Esophagus muscularis mucosa (tissue), 4 donors: ENCODE results near the gene ZNG1A. TPM values are rescaled to one million over a fixed set of nuclear protein-coding genes. Genes with fewer than 3 reads are reported as not detected.
"Not testable (repeated sequence)": the region's sequence is repeated elsewhere in the genome, so short reads cannot be mapped to it uniquely, and the experiment has no call there.

Experiments used
- DNase-seq: peaks from one replicate; pipeline ENCODE4 v3.0.0-alpha.2; 2017; ENCODE audit errors: extremely low spot score
- H3K27ac ChIP-seq, 4 donors: fragments of 200-600 bp; sonication (generic); replicated peaks in 1 of 4; 1 replicate in 3 of 4; 2 replicates in 1 of 4; pipeline ENCODE4 v1.5.1; 2016 to 2019; ENCODE audit warnings: mild to moderate bottlenecking in 1 of 4
- H3K27me3 ChIP-seq, 4 donors: fragments of 200-600 bp; sonication (generic); one replicate each; pipeline versions ENCODE4 v1.5.1 to v1.6.0; 2016 to 2019
- H3K36me3 ChIP-seq, 4 donors: fragments of 200-600 bp; sonication (generic); one replicate each; pipeline ENCODE4 v1.5.1; 2016 to 2019
- H3K4me1 ChIP-seq, 4 donors: fragments of 200-600 bp; sonication (generic); one replicate each; pipeline ENCODE4 v1.5.1; 2016 to 2019
- H3K4me3 ChIP-seq, 4 donors: fragments of 200-600 bp; sonication (generic); 1 replicate in 2 of 4; 2 replicates in 2 of 4; pipeline ENCODE4 v1.5.1; 2016 to 2019; ENCODE audit warnings: mild to moderate bottlenecking in 4 of 4, moderate library complexity in 1 of 4
- H3K9me3 ChIP-seq, 4 donors: fragments of 200-600 bp; sonication (generic); 1 replicate in 3 of 4; 2 replicates in 1 of 4; pipeline ENCODE4 v1.5.1; 2016 to 2019
- CTCF ChIP-seq, 3 experiments: fragments of 200-600 bp in 2 of 3; fragments of 450-650 bp in 1 of 3; sonication (generic) in 2 of 3; IDR thresholded peaks; one replicate each; pipeline ENCODE4 v1.5.1; 2017 to 2019; ENCODE audit warnings: antibody characterized with exemption in 3 of 3, mild to moderate bottlenecking in 2 of 3, moderate library complexity in 1 of 3
- EP300 ChIP-seq: sonication (generic); formaldehyde crosslinking; IDR thresholded peaks from one replicate; pipeline ENCODE4 v1.6.1; 2017; ENCODE audit warnings: antibody characterized with exemption
- POLR2A ChIP-seq: fragments of 450-650 bp; IDR thresholded peaks from one replicate; pipeline ENCODE4 v1.6.1; 2017; ENCODE audit warnings: antibody characterized with exemption, moderate library complexity, mild to moderate bottlenecking, low read depth
- POLR2AphosphoS5 ChIP-seq, 2 donors: sonication (generic); formaldehyde crosslinking; IDR thresholded peaks; one replicate each; pipeline ENCODE4 v1.6.1; 2017; ENCODE audit warnings: antibody characterized with exemption in 2 of 2
- WGBS: methylation state at CpG from one replicate; pipeline ENCODE4 v1.1.5; 2018; 5-methylcytosine and 5-hydroxymethylcytosine counted together
- intact Hi-C: fragments of 100-400 bp; cut with DNase I; formaldehyde crosslinking; loops from one replicate; pipeline ENCODE4 v1.15.1; 2023
- total RNA-seq, 4 donors: library from RNA; depleted of rRNA; stranded (reverse); fragments of >200 nt; gene quantifications; one replicate each; pipeline versions ENCODE4 v1.1.0 to v1.2.1, GENCODE V29; 2016

The ZNG1A gene
- total RNA-seq = 10 to 100 TPM; 26.4 to 50.7 (median 34.1) TPM

GRCh38 chr9:178970-179383 is at the start of gene ZNG1A:
Gene ZNG1A, minus strand, starts transcription at chr9:179056. Its CDS starts 87 bp downstream, at chr9:178969.
- peaks cover 0 to 11% (median 2%) of the 10 kb centered on the region in 4 donors for H3K4me1 ChIP-seq
- H3K9me3 ChIP-seq, H3K36me3 ChIP-seq, intact Hi-C loops, H3K27me3 ChIP-seq, DNase-seq: not testable (repeated sequence)
- 0% methylated on average over 1 of the region's 32 CpGs for WGBS
- H3K27ac ChIP-seq = peak within 1 kb of the TSS; percentile 48 to 87 (median 80)
- H3K4me3 ChIP-seq = peak within 1 kb of the TSS; percentile 50 to 64 (median 54)

- no peak for TF ChIP-seq POLR2A
- TF ChIP-seq POLR2AphosphoS5 (IDR thresholded peaks at IDR 0.05) = no peak
- no peak for TF ChIP-seq CTCF (IDR thresholded peaks at IDR 0.05)
- no peak for TF ChIP-seq EP300
- Histone ChIP-seq H3K4me1 (peaks cover 0 to 32% (median 30%) of the 10 kb centered on the region in 4 donors), H3K36me3 (no peaks in the 10 kb centered on the region), H3K27ac (no peak overlapping the region), H3K4me3 (no peak overlapping the region), H3K9me3 (no peaks in the 10 kb centered on the region), H3K27me3 (no peaks in the 10 kb centered on the region)
- 76% methylated on average over 3 of the region's 3 CpGs for WGBS
- intact Hi-C loops = no loop called here
- DNase-seq = no peak
Observed at GRCh38 chr9:227860-228259, 49.0 kb upstream of the ZNG1A start.

GRCh38 chr9:224582-225520 is 46.0 kb upstream of the ZNG1A start:
- WGBS = 48% methylated on average over 3 of the region's 3 CpGs
- Histone ChIP-seq H3K4me1 (peaks cover 0 to 62% (median 60%) of the 10 kb centered on the region in 4 donors), H3K36me3 (no peaks in the 10 kb centered on the region), H3K9me3 (no peaks in the 10 kb centered on the region), H3K27ac (peak overlapping the region; percentile 2 to 63 (median 48)), H3K4me3 (no peak overlapping the region), H3K27me3 (no peaks in the 10 kb centered on the region)
- no peak for DNase-seq
- TF ChIP-seq POLR2A (no peak), POLR2AphosphoS5 (IDR thresholded peaks at IDR 0.05) (peak in 1 of 2 donors; percentile 21)
- intact Hi-C loops = no loop called here

- WGBS = 67% methylated on average over 5 of the region's 5 CpGs
- Histone ChIP-seq H3K27me3 (no peaks in the 10 kb centered on the region), H3K9me3 (no peaks in the 10 kb centered on the region), H3K4me3 (no peak overlapping the region), H3K27ac (peak overlapping the region in 3 of 4 donors; percentile 37 to 63 (median 59)), H3K4me1 (peaks cover 0 to 71% (median 68%) of the 10 kb centered on the region in 4 donors), H3K36me3 (no peaks in the 10 kb centered on the region)
- DNase-seq = no peak
- intact Hi-C loops = no loop called here
- TF ChIP-seq EP300 (no peak), CTCF (IDR thresholded peaks at IDR 0.05) (no peak), POLR2A (no peak), POLR2AphosphoS5 (IDR thresholded peaks at IDR 0.05) (no peak)
Observed at GRCh38 chr9:224026-224425, 45.2 kb upstream of the ZNG1A start.

GRCh38 chr9:223152-223551 is 44.3 kb upstream of the ZNG1A start:
- Histone ChIP-seq H3K36me3 (no peaks in the 10 kb centered on the region), H3K4me1 (peaks cover 0 to 79% (median 76%) of the 10 kb centered on the region in 4 donors), H3K9me3 (no peaks in the 10 kb centered on the region), H3K4me3 (no peak overlapping the region), H3K27ac (peak overlapping the region; percentile 24 to 91 (median 90)), H3K27me3 (no peaks in the 10 kb centered on the region)
- DNase-seq = no peak
- TF ChIP-seq CTCF (IDR thresholded peaks at IDR 0.05) (no peak), POLR2AphosphoS5 (IDR thresholded peaks at IDR 0.05) (no peak), EP300 (no peak), POLR2A (no peak)
- intact Hi-C loops = no loop called here
- 60% methylated on average over 3 of the region's 3 CpGs for WGBS
